Measurements from ENCODE around the gene NUB1.

NUB1 gene

GRCh38 chr7:151374139-151374538 is 32.5 kb downstream of the NUB1 start:
- no peaks in the 10 kb centered on the region for H3K27me3 ChIP-seq (ENCODE audit: control insufficient read depth in 2 of 2, insufficient read depth in 2 of 2, low read length in 2 of 2)
- H3K4me1 ChIP-seq (ENCODE audit: control insufficient read depth in 2 of 2, insufficient read depth in 2 of 2, low read length in 2 of 2), result no peaks in the 10 kb centered on the region
- H3K4me3 ChIP-seq (ENCODE audit: low read length in 2 of 2), result no peak overlapping the region
- peaks cover 37 to 46% of the 10 kb centered on the region in 2 donors for H3K36me3 ChIP-seq (ENCODE audit: control insufficient read depth in 2 of 2, insufficient read depth in 2 of 2, low read length in 2 of 2)
- no peaks in the 10 kb centered on the region for H3K9me3 ChIP-seq (ENCODE audit: control insufficient read depth in 2 of 2, low read length in 2 of 2)
- no peak overlapping the region for H3K9ac ChIP-seq (ENCODE audit: low read depth in 1 of 2, low read length in 2 of 2)
- no peak overlapping the region for H3K27ac ChIP-seq (ENCODE audit: low read depth in 2 of 2, low read length in 2 of 2)

GRCh38 chr7:151374726-151375125 is 33.1 kb downstream of the NUB1 start:
- no peak overlapping the region for H3K9ac ChIP-seq (ENCODE audit: low read depth in 1 of 2, low read length in 2 of 2)
- H3K4me3 ChIP-seq (ENCODE audit: low read length in 2 of 2), result no peak overlapping the region
- no peak overlapping the region for H3K27ac ChIP-seq (ENCODE audit: low read depth in 2 of 2, low read length in 2 of 2)
- H3K36me3 ChIP-seq (ENCODE audit: control insufficient read depth in 2 of 2, insufficient read depth in 2 of 2, low read length in 2 of 2), result peaks cover 35 to 42% of the 10 kb centered on the region in 2 donors
- no peaks in the 10 kb centered on the region for H3K27me3 ChIP-seq (ENCODE audit: control insufficient read depth in 2 of 2, insufficient read depth in 2 of 2, low read length in 2 of 2)
- H3K9me3 ChIP-seq (ENCODE audit: control insufficient read depth in 2 of 2, low read length in 2 of 2), result no peaks in the 10 kb centered on the region
- no peaks in the 10 kb centered on the region for H3K4me1 ChIP-seq (ENCODE audit: control insufficient read depth in 2 of 2, insufficient read depth in 2 of 2, low read length in 2 of 2)

GRCh38 chr7:151375530-151376217 is 34.1 kb downstream of the NUB1 start:
- Histone ChIP-seq H3K9me3 (ENCODE audit: control insufficient read depth in 2 of 2, low read length in 2 of 2) (no peaks in the 10 kb centered on the region), H3K4me3 (ENCODE audit: low read length in 2 of 2) (no peak overlapping the region), H3K9ac (ENCODE audit: low read depth in 1 of 2, low read length in 2 of 2) (no peak overlapping the region), H3K36me3 (ENCODE audit: control insufficient read depth in 2 of 2, insufficient read depth in 2 of 2, low read length in 2 of 2) (peaks cover 34 to 40% of the 10 kb centered on the region in 2 donors), H3K27ac (ENCODE audit: low read depth in 2 of 2, low read length in 2 of 2) (no peak overlapping the region), H3K27me3 (ENCODE audit: control insufficient read depth in 2 of 2, insufficient read depth in 2 of 2, low read length in 2 of 2) (no peaks in the 10 kb centered on the region), H3K4me1 (ENCODE audit: control insufficient read depth in 2 of 2, insufficient read depth in 2 of 2, low read length in 2 of 2) (no peaks in the 10 kb centered on the region)

- Histone ChIP-seq H3K27ac (ENCODE audit: low read depth in 2 of 2, low read length in 2 of 2) (no peak overlapping the region), H3K27me3 (ENCODE audit: control insufficient read depth in 2 of 2, insufficient read depth in 2 of 2, low read length in 2 of 2) (peaks cover 0 to 2% of the 10 kb centered on the region in 2 donors), H3K9me3 (ENCODE audit: control insufficient read depth in 2 of 2, low read length in 2 of 2) (no peaks in the 10 kb centered on the region), H3K4me1 (ENCODE audit: control insufficient read depth in 2 of 2, insufficient read depth in 2 of 2, low read length in 2 of 2) (peaks cover 0 to under 1% of the 10 kb centered on the region in 2 donors), H3K4me3 (ENCODE audit: low read length in 2 of 2) (no peak overlapping the region), H3K36me3 (ENCODE audit: control insufficient read depth in 2 of 2, insufficient read depth in 2 of 2, low read length in 2 of 2) (peaks cover 34 to 40% of the 10 kb centered on the region in 2 donors), H3K9ac (ENCODE audit: low read depth in 1 of 2, low read length in 2 of 2) (no peak overlapping the region)
Measured at GRCh38 chr7:151376218-151376902, 34.7 kb downstream of the NUB1 start.

GRCh38 chr7:151377406-151377805 is 35.8 kb downstream of the NUB1 start:
- H3K27me3 ChIP-seq (ENCODE audit: control insufficient read depth in 2 of 2, insufficient read depth in 2 of 2, low read length in 2 of 2), result peaks cover 8 to 9% of the 10 kb centered on the region in 2 donors
- H3K4me1 ChIP-seq (ENCODE audit: control insufficient read depth in 2 of 2, insufficient read depth in 2 of 2, low read length in 2 of 2), result peaks cover 0 to 5% of the 10 kb centered on the region in 2 donors
- H3K27ac ChIP-seq (ENCODE audit: low read depth in 2 of 2, low read length in 2 of 2), result no peak overlapping the region
- no peak overlapping the region for H3K9ac ChIP-seq (ENCODE audit: low read depth in 1 of 2, low read length in 2 of 2)
- H3K9me3 ChIP-seq (ENCODE audit: control insufficient read depth in 2 of 2, low read length in 2 of 2), result no peaks in the 10 kb centered on the region
- no peak overlapping the region for H3K4me3 ChIP-seq (ENCODE audit: low read length in 2 of 2)
- peaks cover 29 to 40% of the 10 kb centered on the region in 2 donors for H3K36me3 ChIP-seq (ENCODE audit: control insufficient read depth in 2 of 2, insufficient read depth in 2 of 2, low read length in 2 of 2)

GRCh38 chr7:151378011-151378410 is 36.4 kb downstream of the NUB1 start:
- H3K36me3 ChIP-seq (ENCODE audit: control insufficient read depth in 2 of 2, insufficient read depth in 2 of 2, low read length in 2 of 2), result peaks cover 29 to 40% of the 10 kb centered on the region in 2 donors
- no peaks in the 10 kb centered on the region for H3K9me3 ChIP-seq (ENCODE audit: control insufficient read depth in 2 of 2, low read length in 2 of 2)
- no peak overlapping the region for H3K9ac ChIP-seq (ENCODE audit: low read depth in 1 of 2, low read length in 2 of 2)
- H3K27me3 ChIP-seq (ENCODE audit: control insufficient read depth in 2 of 2, insufficient read depth in 2 of 2, low read length in 2 of 2), result peaks cover 12 to 13% of the 10 kb centered on the region in 2 donors
- H3K27ac ChIP-seq (ENCODE audit: low read depth in 2 of 2, low read length in 2 of 2), result no peak overlapping the region
- peaks cover 0 to 5% of the 10 kb centered on the region in 2 donors for H3K4me1 ChIP-seq (ENCODE audit: control insufficient read depth in 2 of 2, insufficient read depth in 2 of 2, low read length in 2 of 2)
- H3K4me3 ChIP-seq (ENCODE audit: low read length in 2 of 2), result no peak overlapping the region

GRCh38 chr7:151378496-151379192 is 37.0 kb downstream of the NUB1 start:
- H3K4me3 ChIP-seq (ENCODE audit: low read length in 2 of 2), result no peak overlapping the region
- no peaks in the 10 kb centered on the region for H3K9me3 ChIP-seq (ENCODE audit: control insufficient read depth in 2 of 2, low read length in 2 of 2)
- H3K27me3 ChIP-seq (ENCODE audit: control insufficient read depth in 2 of 2, insufficient read depth in 2 of 2, low read length in 2 of 2), result peaks cover 12 to 13% of the 10 kb centered on the region in 2 donors
- H3K36me3 ChIP-seq (ENCODE audit: control insufficient read depth in 2 of 2, insufficient read depth in 2 of 2, low read length in 2 of 2), result peaks cover 27 to 39% of the 10 kb centered on the region in 2 donors
- peaks cover 0 to 5% of the 10 kb centered on the region in 2 donors for H3K4me1 ChIP-seq (ENCODE audit: control insufficient read depth in 2 of 2, insufficient read depth in 2 of 2, low read length in 2 of 2)
- no peak overlapping the region for H3K9ac ChIP-seq (ENCODE audit: low read depth in 1 of 2, low read length in 2 of 2)
- H3K27ac ChIP-seq (ENCODE audit: low read depth in 2 of 2, low read length in 2 of 2), result no peak overlapping the region

- Histone ChIP-seq H3K27ac (ENCODE audit: low read depth in 2 of 2, low read length in 2 of 2) (no peak overlapping the region), H3K36me3 (ENCODE audit: control insufficient read depth in 2 of 2, insufficient read depth in 2 of 2, low read length in 2 of 2) (peaks cover 22 to 34% of the 10 kb centered on the region in 2 donors)
Measured at GRCh38 chr7:151379193-151379520, 37.5 kb downstream of the NUB1 start.

GRCh38 chr7:151379534-151380198 is 38.1 kb downstream of the NUB1 start:
- peaks cover 22 to 29% of the 10 kb centered on the region in 2 donors for H3K36me3 ChIP-seq (ENCODE audit: control insufficient read depth in 2 of 2, insufficient read depth in 2 of 2, low read length in 2 of 2)
- H3K4me1 ChIP-seq (ENCODE audit: control insufficient read depth in 2 of 2, insufficient read depth in 2 of 2, low read length in 2 of 2), result peaks cover 0 to 5% of the 10 kb centered on the region in 2 donors
- no peak overlapping the region for H3K27ac ChIP-seq (ENCODE audit: low read depth in 2 of 2, low read length in 2 of 2)
- H3K27me3 ChIP-seq (ENCODE audit: control insufficient read depth in 2 of 2, insufficient read depth in 2 of 2, low read length in 2 of 2), result peaks cover 14 to 15% of the 10 kb centered on the region in 2 donors
- no peak overlapping the region for H3K4me3 ChIP-seq (ENCODE audit: low read length in 2 of 2)
- no peaks in the 10 kb centered on the region for H3K9me3 ChIP-seq (ENCODE audit: control insufficient read depth in 2 of 2, low read length in 2 of 2)
- H3K9ac ChIP-seq (ENCODE audit: low read depth in 1 of 2, low read length in 2 of 2), result no peak overlapping the region

More at GRCh38 chr7:151379193-151379520, 37.5 kb downstream of the NUB1 start:
- H3K9me3 ChIP-seq (ENCODE audit: control insufficient read depth in 2 of 2, low read length in 2 of 2), result no peaks in the 10 kb centered on the region
- H3K9ac ChIP-seq (ENCODE audit: low read depth in 1 of 2, low read length in 2 of 2), result no peak overlapping the region
- peaks cover 13 to 14% of the 10 kb centered on the region in 2 donors for H3K27me3 ChIP-seq (ENCODE audit: control insufficient read depth in 2 of 2, insufficient read depth in 2 of 2, low read length in 2 of 2)
- H3K4me1 ChIP-seq (ENCODE audit: control insufficient read depth in 2 of 2, insufficient read depth in 2 of 2, low read length in 2 of 2), result peaks cover 0 to 5% of the 10 kb centered on the region in 2 donors
- H3K4me3 ChIP-seq (ENCODE audit: low read length in 2 of 2), result no peak overlapping the region
